ENCODE data around the gene TMEM270.

The TMEM270 gene

GRCh38 chr7:73822319-73823173 lies 38.4 kb upstream of the TMEM270 start:
- Histone ChIP-seq H3K27ac (peak overlapping the region; percentile 74), H3K36me3 (no peaks in the 10 kb centered on the region), H3K27me3 (ENCODE audit: insufficient read depth, low read depth, severe bottlenecking) (no peaks in the 10 kb centered on the region), H3K4me3 (ENCODE audit: low read depth, low read length) (no peak overlapping the region), H3K9me3 (ENCODE audit: severe bottlenecking) (no peaks in the 10 kb centered on the region)
- DNase-seq: peak; percentile 95
- TF ChIP-seq CTCF (IDR thresholded peaks at IDR 0.05; ENCODE audit: low read depth, low read length): no peak

- no peak overlapping the region for H3K4me3 ChIP-seq (ENCODE audit: low read depth, low read length)
- TF ChIP-seq CTCF (IDR thresholded peaks at IDR 0.05; ENCODE audit: low read depth, low read length): no peak
These were observed 37.7 kb upstream of the TMEM270 start for GRCh38 chr7:73823257-73823656.

GRCh38 chr7:73823873-73824592 lies 36.9 kb upstream of the TMEM270 start:
- TF ChIP-seq CTCF (IDR thresholded peaks at IDR 0.05; ENCODE audit: low read depth, low read length): no peak
- no peak for DNase-seq
- Histone ChIP-seq H3K27me3 (ENCODE audit: insufficient read depth, low read depth, severe bottlenecking) (no peaks in the 10 kb centered on the region), H3K9me3 (ENCODE audit: severe bottlenecking) (no peaks in the 10 kb centered on the region), H3K27ac (no peak overlapping the region), H3K4me3 (ENCODE audit: low read depth, low read length) (no peak overlapping the region), H3K36me3 (no peaks in the 10 kb centered on the region)

More at GRCh38 chr7:73823257-73823656, 37.7 kb upstream of the TMEM270 start:
- DNase-seq: no peak
- Histone ChIP-seq H3K9me3 (ENCODE audit: severe bottlenecking) (no peaks in the 10 kb centered on the region), H3K36me3 (no peaks in the 10 kb centered on the region), H3K27me3 (ENCODE audit: insufficient read depth, low read depth, severe bottlenecking) (no peaks in the 10 kb centered on the region), H3K27ac (peak overlapping the region; percentile 74; the same call in 1 of the 2 replicates)

- no peak for TF ChIP-seq CTCF (IDR thresholded peaks at IDR 0.05; ENCODE audit: low read depth, low read length)
- H3K27me3 ChIP-seq (ENCODE audit: insufficient read depth, low read depth, severe bottlenecking): no peaks in the 10 kb centered on the region
- H3K27ac ChIP-seq: no peak overlapping the region
- no peak overlapping the region for H3K4me3 ChIP-seq (ENCODE audit: low read depth, low read length)
- DNase-seq: no peak
- no peaks in the 10 kb centered on the region for H3K9me3 ChIP-seq (ENCODE audit: severe bottlenecking)
- no peaks in the 10 kb centered on the region for H3K36me3 ChIP-seq
These were observed 36.0 kb upstream of the TMEM270 start for GRCh38 chr7:73824986-73825385.

- no peak for TF ChIP-seq CTCF (IDR thresholded peaks at IDR 0.05; ENCODE audit: low read depth, low read length)
- Histone ChIP-seq H3K36me3 (no peaks in the 10 kb centered on the region), H3K4me3 (ENCODE audit: low read depth, low read length) (peak overlapping the region; percentile 13), H3K9me3 (ENCODE audit: severe bottlenecking) (no peaks in the 10 kb centered on the region), H3K27ac (peak overlapping the region; percentile 92), H3K27me3 (ENCODE audit: insufficient read depth, low read depth, severe bottlenecking) (no peaks in the 10 kb centered on the region)
- peak; percentile 91 for DNase-seq
These were observed 33.3 kb upstream of the TMEM270 start for GRCh38 chr7:73827567-73828106.
